ENCODE measurements around the gene SCN4B.

The SCN4B gene

GRCh38 chr11:118174006-118174567 lies 21.5 kb upstream of the SCN4B start:
- no peak for DNase-seq (ENCODE audit: low read depth)

GRCh38 chr11:118172356-118172755 lies 19.7 kb upstream of the SCN4B start:
- no peak for DNase-seq (ENCODE audit: low read depth)

DNA sequence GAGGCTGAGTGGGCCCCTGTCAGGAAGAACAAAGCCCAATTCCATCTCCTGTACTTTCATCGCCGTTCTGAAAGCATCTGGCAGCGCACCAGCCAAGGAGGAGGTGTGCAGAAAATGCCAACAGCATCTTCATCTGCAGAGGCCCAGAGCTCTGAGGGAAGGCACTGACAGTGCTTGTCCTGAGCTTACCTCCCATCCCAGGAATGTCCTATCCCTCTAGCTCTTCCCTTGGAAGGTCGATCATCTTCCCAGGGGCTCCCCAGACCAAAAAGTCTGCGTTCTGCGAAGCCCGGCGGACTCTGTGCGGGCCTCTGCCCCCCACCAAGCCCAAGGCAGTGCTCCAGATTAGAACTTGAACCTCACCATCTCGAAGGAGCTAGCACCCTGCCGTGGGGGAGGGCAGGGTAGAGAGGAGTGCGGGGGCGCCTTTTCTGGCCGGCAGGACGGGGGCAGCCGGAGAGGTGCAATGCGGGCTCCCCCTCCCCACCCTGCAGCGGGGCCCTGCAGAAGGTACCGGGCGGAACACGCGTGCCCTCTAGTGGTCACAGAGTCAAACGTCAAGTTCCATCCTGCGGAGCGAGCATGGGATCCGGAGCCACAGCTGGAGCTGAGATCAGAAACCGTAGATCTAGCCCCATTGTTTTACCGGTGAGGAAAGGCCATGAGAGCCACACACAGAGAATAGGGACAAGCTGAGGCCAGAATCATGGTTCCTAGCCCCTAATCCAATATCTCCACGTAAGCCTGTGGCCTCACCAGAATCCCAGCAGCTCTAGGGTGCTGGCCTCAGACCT lies 18.8 kb upstream of the SCN4B start:
- DNase-seq (ENCODE audit: low read depth) = peak; percentile 66

DNA sequence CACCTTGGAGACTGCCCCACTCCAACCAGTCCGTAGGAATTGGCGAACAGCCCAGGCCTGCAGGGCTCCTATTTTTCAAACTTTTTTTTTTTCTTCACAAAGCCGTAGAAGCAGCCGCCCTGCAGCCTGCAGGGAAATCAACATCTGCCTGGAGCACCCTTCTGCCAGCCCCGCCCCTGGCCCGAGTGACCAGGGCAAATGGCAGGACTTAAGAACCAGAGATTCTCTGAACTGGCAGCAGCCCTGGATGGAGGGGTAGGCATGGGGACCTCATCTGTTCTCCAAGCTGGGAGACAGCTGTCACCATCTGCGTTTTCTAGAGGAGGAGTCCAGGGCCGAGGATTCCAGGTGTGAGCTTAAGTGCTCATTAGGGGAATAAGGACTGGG lies 18.3 kb upstream of the SCN4B start:
- no peak for DNase-seq (ENCODE audit: low read depth)

DNA sequence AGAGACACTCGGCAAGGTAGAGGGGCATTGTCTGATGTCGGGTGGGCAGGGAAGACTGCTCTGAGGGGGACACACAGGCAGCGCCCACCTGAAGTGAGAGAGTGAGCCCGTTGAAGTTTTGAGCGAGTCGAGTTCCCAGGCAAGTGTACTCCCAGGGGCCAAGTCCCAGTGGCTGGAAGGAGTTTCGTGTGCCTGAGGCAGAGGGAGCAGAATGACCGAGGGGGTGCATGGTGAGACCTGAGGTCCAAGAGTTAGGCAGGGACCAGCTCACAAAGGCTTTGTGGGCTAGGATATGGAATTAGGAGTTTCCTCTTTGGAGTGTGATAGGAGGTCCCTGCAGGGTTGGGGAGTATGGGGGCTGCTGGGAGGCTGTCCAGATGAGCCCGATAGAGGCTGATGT lies 17.6 kb upstream of the SCN4B start:
- DNase-seq (ENCODE audit: low read depth) = no peak

DNA sequence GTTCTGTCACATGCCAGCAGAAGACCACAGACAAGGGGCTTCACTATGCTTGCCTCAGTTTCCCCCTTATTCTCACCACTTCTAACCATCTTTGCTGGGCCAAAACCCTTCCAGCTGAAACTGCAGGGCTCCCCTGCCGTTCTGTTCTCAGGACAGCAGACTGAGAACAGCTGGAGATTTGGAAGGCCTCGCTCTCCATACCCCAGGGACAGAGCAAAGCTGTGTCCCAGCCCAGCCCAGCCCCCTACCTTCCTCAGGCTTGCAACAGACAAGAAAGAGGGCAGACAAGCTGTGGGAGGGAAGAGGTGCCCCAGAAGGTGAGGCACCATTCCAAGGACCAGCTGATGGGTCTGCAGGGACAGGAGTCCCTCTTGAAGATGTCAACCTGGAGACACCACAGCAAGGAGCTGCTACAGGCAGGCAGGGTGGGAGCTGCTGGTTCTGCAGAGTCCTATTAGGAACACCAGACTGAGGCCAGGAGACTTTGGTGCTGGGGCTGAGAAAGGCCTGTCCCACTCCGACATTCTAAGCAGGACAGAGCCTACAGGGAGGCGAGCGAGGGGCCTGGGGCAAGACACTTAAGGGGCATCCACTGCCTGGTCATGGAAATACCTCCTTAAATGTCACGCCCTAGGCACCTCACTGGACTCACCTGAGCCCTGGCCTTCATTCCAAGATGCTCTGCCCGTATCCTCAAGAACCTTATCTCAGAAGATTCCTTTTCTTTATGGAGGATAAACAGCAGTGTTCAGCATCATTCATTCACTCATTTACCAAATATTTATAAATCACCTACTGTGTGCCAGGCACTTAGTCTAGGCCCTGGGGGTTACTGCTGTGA lies 16.9 kb upstream of the SCN4B start:
- DNase-seq (ENCODE audit: low read depth) = no peak

DNA sequence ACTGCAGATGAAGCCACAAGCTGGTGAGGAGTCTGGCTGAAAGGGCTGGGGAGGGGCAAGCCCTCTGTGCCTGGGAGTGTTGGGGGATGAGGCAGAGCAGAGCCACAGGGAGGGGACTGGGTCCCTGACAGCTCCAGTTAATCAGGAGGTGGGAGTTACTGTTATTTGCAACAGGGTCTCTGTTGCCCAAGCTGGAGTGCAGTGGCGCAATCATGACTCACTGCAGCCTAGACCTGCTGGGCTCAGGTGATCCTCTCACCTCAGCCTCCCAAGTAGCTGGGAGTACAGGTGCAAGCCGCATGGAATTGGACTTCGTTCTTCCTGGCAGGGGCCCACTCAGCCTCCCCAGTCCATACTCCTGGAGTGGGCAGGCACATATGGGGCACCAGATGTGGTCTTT lies 16.1 kb upstream of the SCN4B start:
- DNase-seq (ENCODE audit: low read depth) = no peak

- DNase-seq (ENCODE audit: low read depth) = no peak
Observed at GRCh38 chr11:118168316-118168715, 15.7 kb upstream of the SCN4B start.

DNA sequence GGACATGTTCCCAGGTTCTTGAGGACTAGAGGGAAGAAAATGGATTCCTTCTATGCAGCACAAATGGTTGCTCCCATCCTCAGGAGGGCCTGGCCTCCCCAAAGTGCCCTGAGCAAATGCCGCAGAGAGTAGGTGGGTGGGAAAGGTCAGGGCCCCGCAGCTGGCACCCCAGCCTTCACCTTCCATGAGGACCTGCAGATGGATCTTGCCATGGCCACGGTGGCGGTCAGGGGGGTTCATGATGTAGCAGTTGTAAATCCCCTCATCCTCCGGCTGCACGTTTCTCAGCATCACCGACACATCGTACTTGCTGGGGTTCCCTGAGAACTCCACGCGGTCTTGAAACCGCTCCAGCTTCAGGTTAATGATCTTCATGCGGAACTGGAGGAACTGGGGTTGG lies 15.3 kb upstream of the SCN4B start:
- no peak for DNase-seq (ENCODE audit: low read depth)

DNA sequence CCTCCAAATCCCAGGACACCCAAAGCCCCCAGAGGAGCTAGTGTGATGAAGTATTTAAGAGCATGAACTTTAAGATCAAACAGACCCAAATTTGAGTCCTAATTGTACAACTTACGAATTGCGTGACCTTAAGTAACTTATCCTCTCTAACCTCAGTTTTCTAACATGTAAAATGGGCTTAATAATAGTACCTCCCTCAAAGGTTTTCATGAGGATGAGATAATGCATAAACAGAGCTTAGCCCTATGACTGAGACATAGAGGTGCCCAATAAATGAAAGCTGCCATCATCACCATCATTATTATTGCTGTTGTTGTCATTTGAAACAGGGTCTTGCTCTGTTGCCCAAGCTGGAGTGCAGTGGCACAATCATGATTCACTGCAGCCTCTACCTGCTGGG lies 14.6 kb upstream of the SCN4B start:
- DNase-seq (ENCODE audit: low read depth) = no peak

DNA sequence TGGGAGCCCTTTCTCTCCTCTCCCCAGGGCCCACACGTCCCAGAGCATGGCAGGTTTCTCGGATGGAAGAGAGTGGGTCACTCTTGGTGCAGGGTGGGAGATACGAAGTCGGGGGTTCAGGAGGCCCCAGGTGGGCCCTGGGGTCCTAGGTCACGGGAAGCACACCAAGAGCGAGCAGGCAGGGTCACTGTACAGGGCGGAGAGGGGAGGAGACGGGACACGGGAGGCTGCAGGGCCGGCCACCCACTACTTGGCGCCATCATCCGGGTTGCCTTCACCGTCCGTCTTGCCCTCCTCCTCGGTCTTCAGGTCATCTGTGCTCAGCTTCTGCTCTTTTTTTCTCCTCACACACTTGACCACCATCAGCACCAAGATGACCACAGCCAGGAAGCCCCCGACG lies 14.0 kb upstream of the SCN4B start:
- DNase-seq (ENCODE audit: low read depth) = no peak

GRCh38 chr11:118164885-118165284 lies 12.3 kb upstream of the SCN4B start:
- DNase-seq (ENCODE audit: low read depth) = no peak

DNA sequence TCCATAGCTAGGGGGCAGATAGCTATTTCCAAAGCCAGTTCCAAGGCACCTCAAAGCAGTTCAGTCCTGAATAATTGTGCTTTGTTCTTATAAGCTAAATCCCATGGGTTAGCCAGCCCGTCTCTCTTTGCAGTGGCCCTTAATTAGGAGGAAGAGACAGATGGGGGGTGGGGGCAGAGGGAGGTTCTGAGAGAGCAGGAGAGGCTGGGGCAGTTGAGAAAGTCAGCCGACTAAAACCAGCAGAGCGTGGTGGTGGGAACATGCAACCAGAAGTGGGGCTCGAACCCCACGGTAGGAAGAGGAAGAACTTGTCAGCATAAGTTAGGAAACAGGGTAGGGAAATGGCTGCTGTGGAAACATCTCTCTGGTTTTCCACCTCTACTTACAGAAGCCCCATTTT lies 10.9 kb upstream of the SCN4B start:
- no peak for DNase-seq (ENCODE audit: low read depth)

DNA sequence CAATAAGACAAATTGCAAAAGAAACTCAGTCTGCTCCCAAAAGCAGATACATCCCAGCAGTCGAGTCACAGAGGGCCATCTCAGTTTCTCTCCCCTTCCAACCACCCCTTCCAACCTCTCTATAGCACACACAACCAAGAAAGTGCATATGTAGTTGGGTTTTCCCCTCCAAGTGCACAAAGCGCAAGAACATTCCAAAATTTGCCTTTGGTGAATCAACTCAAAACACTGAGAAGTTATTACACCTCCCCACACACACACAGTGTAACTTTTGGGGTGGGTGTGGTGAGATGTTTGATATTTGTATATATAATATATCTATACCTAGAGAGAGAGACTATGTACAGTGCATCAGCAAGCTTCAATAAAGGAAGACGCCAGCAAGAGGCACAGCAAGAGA lies 10.2 kb upstream of the SCN4B start:
- no peak for DNase-seq (ENCODE audit: low read depth)

GRCh38 chr11:118161786-118162185 lies 9.2 kb upstream of the SCN4B start:
- no peak for DNase-seq (ENCODE audit: low read depth)

DNA sequence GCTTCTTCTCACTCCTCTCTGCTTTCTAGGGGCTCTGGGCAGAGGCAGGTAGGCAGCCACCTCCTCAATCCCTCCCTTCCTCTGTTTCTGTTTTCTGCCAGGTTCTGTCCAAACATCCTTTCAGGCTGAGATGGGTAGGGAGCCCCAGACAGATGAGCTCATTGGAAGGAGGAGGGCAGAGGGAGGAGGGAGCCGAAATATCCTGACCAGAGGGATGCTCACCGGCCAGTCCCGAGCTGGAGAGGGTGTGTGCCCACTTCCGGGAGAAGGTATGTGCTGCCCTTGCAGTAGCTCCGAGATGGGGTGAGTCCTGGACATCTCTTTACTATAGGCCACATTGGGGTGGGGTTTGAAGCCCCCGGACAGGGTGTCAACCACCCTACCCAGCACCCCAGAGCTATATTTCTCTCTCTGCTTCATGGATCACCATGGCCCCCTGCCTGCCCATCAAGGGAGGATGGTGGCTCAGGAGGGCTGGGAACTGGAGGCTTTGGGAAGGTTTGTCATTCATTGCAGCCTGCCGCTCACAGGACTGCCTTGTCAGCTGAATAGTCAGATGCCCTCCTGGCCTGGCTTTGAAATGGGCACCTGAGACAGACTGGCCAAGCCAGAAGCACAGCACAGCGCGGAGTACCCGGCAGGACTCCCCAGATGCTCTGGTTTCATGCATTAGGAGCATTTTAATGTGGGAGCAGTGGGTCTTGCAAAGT lies 4.7 kb upstream of the SCN4B start:
- no peak for DNase-seq (ENCODE audit: low read depth)

GRCh38 chr11:118156531-118157185 lies 4.0 kb upstream of the SCN4B start:
- DNase-seq (ENCODE audit: low read depth) = no peak

GRCh38 chr11:118155776-118156530 lies 3.3 kb upstream of the SCN4B start:
- no peak for DNase-seq (ENCODE audit: low read depth)

DNA sequence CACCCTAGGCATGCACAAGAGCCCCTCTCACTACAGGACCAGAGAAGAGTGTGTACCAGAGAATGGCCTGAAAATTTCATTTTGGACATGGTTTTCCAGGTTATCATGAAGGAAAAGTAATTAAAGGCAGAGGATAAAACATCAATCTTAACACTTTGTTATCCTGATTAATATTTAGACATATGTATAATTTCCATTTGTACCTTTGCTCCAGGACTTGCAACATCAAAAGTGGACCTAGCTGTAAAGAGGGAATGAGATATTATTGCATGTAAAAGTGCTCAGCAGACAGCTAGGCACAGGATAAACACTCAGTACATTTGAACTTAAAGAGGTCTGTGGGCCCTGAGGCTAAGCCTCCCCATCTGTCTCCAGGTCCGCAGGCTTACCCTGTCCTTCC lies 2.0 kb upstream of the SCN4B start:
- no peak for DNase-seq (ENCODE audit: low read depth)

- DNase-seq (ENCODE audit: low read depth) = no peak
Observed at GRCh38 chr11:118153976-118154375, 1.4 kb upstream of the SCN4B start.

DNA sequence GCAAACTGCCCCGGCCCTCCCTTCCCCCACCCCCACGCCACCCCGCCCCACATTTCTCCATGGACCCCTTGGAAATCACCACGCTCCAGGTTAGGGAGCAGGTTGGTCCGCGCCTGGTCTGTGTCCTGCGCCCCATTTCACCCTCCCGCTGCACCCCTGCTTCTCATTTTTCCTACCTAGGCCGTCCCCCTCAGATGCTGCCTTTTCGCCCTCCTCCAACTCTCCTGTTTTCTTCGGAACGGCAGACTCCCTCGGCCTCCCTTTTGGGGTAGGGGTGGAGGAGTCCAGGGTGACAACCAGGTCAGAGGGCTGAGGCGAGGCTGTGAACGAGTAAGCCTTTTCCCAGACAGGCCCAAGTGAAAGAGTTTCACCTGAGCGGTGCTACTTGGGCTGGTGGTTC lies 893 bp upstream of the SCN4B start:
- DNase-seq (ENCODE audit: low read depth) = no peak

Data from activated T-cell treated with anti-CD3 and anti-CD28 coated beads for 1 hour (primary cell).